ENCODE data around the gene OGDH.
"Not testable (repeated sequence)": the region's sequence is repeated elsewhere in the genome, so short reads cannot be mapped to it uniquely, and the experiment has no call there.

Gene OGDH

DNA sequence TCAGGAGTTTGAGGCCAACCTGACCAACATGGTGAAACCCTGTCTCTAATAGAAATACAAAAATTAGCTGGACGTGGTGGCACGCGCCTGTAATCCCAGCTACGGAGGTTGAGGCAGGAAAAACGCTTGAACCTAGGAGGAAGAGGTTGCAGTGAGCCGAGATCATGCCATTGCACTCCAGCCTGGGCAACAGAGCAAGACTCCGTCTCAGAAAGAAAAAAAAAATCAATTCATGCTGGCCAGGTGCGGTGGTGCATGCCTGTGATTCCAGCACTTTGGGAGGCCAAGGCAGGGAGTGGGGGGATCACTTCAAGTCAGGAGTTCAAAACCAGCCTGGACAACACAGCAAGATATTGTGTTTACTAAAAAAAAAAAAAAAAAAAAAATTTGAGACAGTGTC, 9.2 kb upstream of the OGDH start:
- H3K4me1 ChIP-seq (ENCODE audit: insufficient read depth, low read length); H3K9ac ChIP-seq (ENCODE audit: low read depth, low read length); H3K36me3 ChIP-seq (ENCODE audit: insufficient read depth, low read length); H3K9me3 ChIP-seq (ENCODE audit: control insufficient read depth, insufficient read depth, low read length): not testable (repeated sequence)

DNA sequence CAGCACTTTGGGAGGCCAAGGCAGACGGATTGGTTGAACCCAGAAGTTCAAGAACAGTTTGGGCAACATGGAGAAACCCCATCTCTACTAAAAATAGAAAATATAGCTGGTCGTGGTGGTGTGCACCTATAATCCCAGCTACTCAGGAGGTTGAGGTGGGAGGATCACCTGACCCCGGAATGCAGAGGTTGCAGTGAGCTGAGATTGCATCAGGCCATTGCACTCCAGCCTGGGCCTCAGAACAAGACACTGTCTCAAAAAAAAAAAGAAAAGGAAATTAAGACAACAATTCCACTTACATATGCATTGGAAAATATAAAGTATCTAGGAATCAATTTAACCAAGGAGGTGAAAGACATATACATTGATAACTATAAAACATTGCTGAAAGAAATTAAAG, 7.2 kb upstream of the OGDH start:
- no peak overlapping the region for H3K9ac ChIP-seq (ENCODE audit: low read depth, low read length)
- no peaks in the 10 kb centered on the region for H3K36me3 ChIP-seq (ENCODE audit: insufficient read depth, low read length)
- H3K4me1 ChIP-seq (ENCODE audit: insufficient read depth, low read length) = no peaks in the 10 kb centered on the region
- no peaks in the 10 kb centered on the region for H3K9me3 ChIP-seq (ENCODE audit: control insufficient read depth, insufficient read depth, low read length)

DNA sequence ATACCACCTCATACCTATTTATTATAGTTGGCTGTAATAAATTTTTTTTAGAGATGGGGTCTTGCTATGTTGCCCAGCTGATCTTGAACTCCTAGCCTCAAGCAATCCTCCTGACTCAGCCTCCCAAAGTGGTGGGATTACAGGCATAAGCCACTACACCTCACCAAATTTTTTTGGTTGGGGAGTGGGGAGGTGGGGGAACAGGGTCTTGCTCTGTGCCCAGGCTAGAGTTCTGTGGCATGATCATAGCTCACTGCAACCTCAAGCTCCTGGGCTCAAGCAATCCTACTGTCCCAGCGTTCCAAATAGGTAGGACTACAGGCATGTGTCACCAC, 3.9 kb upstream of the OGDH start:
- Histone ChIP-seq H3K9ac (ENCODE audit: low read depth, low read length) (no peak overlapping the region), H3K9me3 (ENCODE audit: control insufficient read depth, insufficient read depth, low read length) (no peaks in the 10 kb centered on the region), H3K36me3 (ENCODE audit: insufficient read depth, low read length) (no peaks in the 10 kb centered on the region), H3K4me1 (ENCODE audit: insufficient read depth, low read length) (no peaks in the 10 kb centered on the region)

GRCh38 chr7:44603193-44603592, 3.2 kb upstream of the OGDH start:
- Histone ChIP-seq H3K36me3 (ENCODE audit: insufficient read depth, low read length) (no peaks in the 10 kb centered on the region), H3K4me1 (ENCODE audit: insufficient read depth, low read length) (no peaks in the 10 kb centered on the region), H3K9me3 (ENCODE audit: control insufficient read depth, insufficient read depth, low read length) (no peaks in the 10 kb centered on the region), H3K9ac (ENCODE audit: low read depth, low read length) (no peak overlapping the region)

- Histone ChIP-seq H3K9ac (ENCODE audit: low read depth, low read length) (no peak overlapping the region), H3K9me3 (ENCODE audit: control insufficient read depth, insufficient read depth, low read length) (no peaks in the 10 kb centered on the region), H3K4me1 (ENCODE audit: insufficient read depth, low read length) (peaks cover 4% of the 10 kb centered on the region; the same call in 1 of the 2 replicates), H3K36me3 (ENCODE audit: insufficient read depth, low read length) (no peaks in the 10 kb centered on the region)
Measured at GRCh38 chr7:44604941-44605340, 1.5 kb upstream of the OGDH start.

GRCh38 chr7:44607141-44608068, 978 bp downstream of the OGDH start:
- Histone ChIP-seq H3K9ac (ENCODE audit: low read depth, low read length) (peak overlapping the region; percentile 90), H3K9me3 (ENCODE audit: control insufficient read depth, insufficient read depth, low read length) (no peaks in the 10 kb centered on the region), H3K4me1 (ENCODE audit: insufficient read depth, low read length) (peaks cover 4% of the 10 kb centered on the region; the same call in 1 of the 2 replicates), H3K36me3 (ENCODE audit: insufficient read depth, low read length) (no peaks in the 10 kb centered on the region)

- peaks cover 4% of the 10 kb centered on the region; the same call in 1 of the 2 replicates for H3K4me1 ChIP-seq (ENCODE audit: insufficient read depth, low read length)
- H3K9me3 ChIP-seq (ENCODE audit: control insufficient read depth, insufficient read depth, low read length) = no peaks in the 10 kb centered on the region
- H3K36me3 ChIP-seq (ENCODE audit: insufficient read depth, low read length) = no peaks in the 10 kb centered on the region
- no peak overlapping the region for H3K9ac ChIP-seq (ENCODE audit: low read depth, low read length)
Measured at GRCh38 chr7:44608916-44609648, 2.7 kb downstream of the OGDH start.

- Histone ChIP-seq H3K4me1 (ENCODE audit: insufficient read depth, low read length) (peaks cover 10% of the 10 kb centered on the region), H3K9ac (ENCODE audit: low read depth, low read length) (no peak overlapping the region), H3K36me3 (ENCODE audit: insufficient read depth, low read length) (no peaks in the 10 kb centered on the region), H3K9me3 (ENCODE audit: control insufficient read depth, insufficient read depth, low read length) (no peaks in the 10 kb centered on the region)
Measured at GRCh38 chr7:44609829-44610228, 3.4 kb downstream of the OGDH start.

DNA sequence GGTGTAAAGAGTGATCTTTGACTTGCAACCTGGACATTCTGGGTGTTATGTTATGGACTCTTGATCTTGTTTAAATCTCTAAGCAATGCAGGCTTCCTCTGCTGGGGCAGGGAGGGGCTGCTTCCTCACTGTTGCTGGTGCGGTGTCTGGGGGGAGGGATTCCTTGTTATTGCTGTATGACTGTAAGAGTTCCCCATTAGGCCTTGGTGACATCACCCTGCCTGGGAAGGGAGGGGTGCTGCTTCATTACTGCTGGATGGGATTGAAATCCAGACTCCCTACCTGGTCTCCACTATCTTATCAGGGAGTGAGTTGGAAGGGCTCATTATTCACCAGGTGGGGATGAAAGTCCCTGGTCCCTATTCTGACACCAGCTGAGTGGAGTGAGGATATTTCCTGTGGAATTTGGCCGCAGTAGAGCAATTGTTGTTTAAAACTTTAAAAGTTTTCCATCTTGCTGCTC, 8.8 kb downstream of the OGDH start:
- Histone ChIP-seq H3K4me1 (ENCODE audit: insufficient read depth, low read length) (peaks cover 10% of the 10 kb centered on the region), H3K36me3 (ENCODE audit: insufficient read depth, low read length) (no peaks in the 10 kb centered on the region), H3K9ac (ENCODE audit: low read depth, low read length) (no peak overlapping the region), H3K9me3 (ENCODE audit: control insufficient read depth, insufficient read depth, low read length) (no peaks in the 10 kb centered on the region)

DNA sequence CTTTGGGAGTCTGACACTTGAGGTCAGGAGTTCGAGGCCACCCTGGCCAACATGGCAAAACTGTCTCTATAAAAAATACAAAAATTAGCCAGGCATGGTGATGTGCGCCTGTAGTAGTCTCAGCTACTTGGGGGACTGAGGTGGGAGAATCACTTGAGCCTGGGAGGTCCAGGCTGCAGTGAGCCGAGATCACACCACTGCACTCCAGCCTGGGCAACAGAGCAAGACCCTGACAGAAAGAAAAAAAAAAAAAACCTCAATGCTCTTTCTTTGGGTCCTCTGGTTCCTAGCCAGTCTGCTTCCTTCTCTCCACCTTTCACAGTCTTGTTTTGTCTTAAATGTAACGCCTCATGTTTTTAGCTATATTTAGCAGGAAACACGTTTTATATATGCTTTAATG, 9.4 kb downstream of the OGDH start:
- Histone ChIP-seq H3K9me3 (ENCODE audit: control insufficient read depth, insufficient read depth, low read length) (no peaks in the 10 kb centered on the region), H3K36me3 (ENCODE audit: insufficient read depth, low read length) (no peaks in the 10 kb centered on the region), H3K9ac (ENCODE audit: low read depth, low read length) (no peak overlapping the region), H3K4me1 (ENCODE audit: insufficient read depth, low read length) (peaks cover 10% of the 10 kb centered on the region)

DNA sequence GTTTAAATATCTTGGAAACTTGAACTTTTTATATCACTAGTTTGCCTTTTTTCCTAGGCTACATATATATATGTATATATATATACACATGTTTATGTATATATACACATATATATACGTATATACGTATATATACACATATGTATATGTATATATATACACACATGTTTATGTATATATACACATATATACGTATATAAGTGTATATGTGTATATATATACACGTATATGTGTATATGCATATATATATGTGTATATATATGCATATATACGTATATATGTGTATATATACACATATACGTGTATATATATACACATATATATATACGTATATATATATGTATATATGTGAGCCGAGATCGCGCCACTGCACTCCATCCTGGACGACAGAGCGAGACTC, 10.1 kb downstream of the OGDH start:
- Histone ChIP-seq H3K4me1 (ENCODE audit: insufficient read depth, low read length) (peaks cover 10% of the 10 kb centered on the region), H3K36me3 (ENCODE audit: insufficient read depth, low read length) (no peaks in the 10 kb centered on the region), H3K9ac (ENCODE audit: low read depth, low read length) (no peak overlapping the region), H3K9me3 (ENCODE audit: control insufficient read depth, insufficient read depth, low read length) (no peaks in the 10 kb centered on the region)

- Histone ChIP-seq H3K4me1 (ENCODE audit: insufficient read depth, low read length) (peaks cover 10% of the 10 kb centered on the region), H3K9ac (ENCODE audit: low read depth, low read length) (no peak overlapping the region), H3K9me3 (ENCODE audit: control insufficient read depth, insufficient read depth, low read length) (no peaks in the 10 kb centered on the region), H3K36me3 (ENCODE audit: insufficient read depth, low read length) (no peaks in the 10 kb centered on the region)
Measured at GRCh38 chr7:44617225-44617890, 10.9 kb downstream of the OGDH start.

GRCh38 chr7:44618045-44618444, 11.6 kb downstream of the OGDH start:
- H3K4me1 ChIP-seq (ENCODE audit: insufficient read depth, low read length) = peaks cover 10% of the 10 kb centered on the region
- no peak overlapping the region for H3K9ac ChIP-seq (ENCODE audit: low read depth, low read length)
- no peaks in the 10 kb centered on the region for H3K36me3 ChIP-seq (ENCODE audit: insufficient read depth, low read length)
- H3K9me3 ChIP-seq (ENCODE audit: control insufficient read depth, insufficient read depth, low read length) = no peaks in the 10 kb centered on the region

DNA sequence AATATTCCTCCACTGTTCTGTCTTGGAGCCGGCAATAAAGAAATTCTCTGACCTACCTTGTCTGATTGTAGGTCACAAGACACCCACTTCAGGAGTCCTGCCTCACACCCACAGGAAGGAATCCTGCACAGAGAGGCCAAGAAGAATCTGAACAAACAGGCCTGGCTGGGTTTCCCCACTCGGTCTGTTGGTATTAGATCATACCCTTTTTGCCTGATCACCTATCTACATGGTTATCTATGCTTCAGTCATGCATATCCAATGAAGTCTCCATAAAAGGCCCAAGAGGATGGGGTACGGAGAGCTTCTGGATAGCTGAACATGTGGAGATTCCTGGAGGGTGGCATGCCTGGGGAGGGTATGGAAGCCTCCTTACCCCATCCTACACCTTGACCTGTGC, 12.3 kb downstream of the OGDH start:
- H3K4me1 ChIP-seq (ENCODE audit: insufficient read depth, low read length) = peaks cover 10% of the 10 kb centered on the region
- no peaks in the 10 kb centered on the region for H3K36me3 ChIP-seq (ENCODE audit: insufficient read depth, low read length)
- H3K9ac ChIP-seq (ENCODE audit: low read depth, low read length) = no peak overlapping the region
- H3K9me3 ChIP-seq (ENCODE audit: control insufficient read depth, insufficient read depth, low read length) = no peaks in the 10 kb centered on the region

Data from ES-I3 (cell line).